NCI-H2171 treated with DMSO at 0.1 percent for 48 hours (cell line): ENCODE results near the gene IFNK.

Experiments
- DNase-seq: peaks from one replicate; lab custom pipeline; 2025; lab: John Stamatoyannopoulos, UW

Gene IFNK

DNA sequence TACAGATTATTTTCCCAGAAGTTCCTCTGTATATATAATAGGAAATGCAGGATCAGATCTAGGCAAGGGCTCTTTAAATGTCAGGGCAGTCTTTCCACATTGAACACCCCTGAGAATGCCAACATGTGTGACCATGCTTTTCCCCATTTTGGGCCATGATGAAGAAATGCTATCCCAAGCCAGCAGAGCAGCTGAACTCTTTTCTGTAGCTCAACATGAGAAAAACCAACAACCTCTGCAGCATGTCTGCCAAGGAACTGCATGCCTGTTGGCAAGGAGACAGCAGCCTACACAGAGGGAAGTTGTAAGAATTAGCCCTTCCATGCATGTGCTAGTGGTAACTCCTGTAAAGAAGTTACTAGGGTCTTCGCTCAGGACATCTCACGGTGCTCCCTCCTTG lies 9.5 kb upstream of the IFNK start:
- DNase-seq, result no peak

DNA sequence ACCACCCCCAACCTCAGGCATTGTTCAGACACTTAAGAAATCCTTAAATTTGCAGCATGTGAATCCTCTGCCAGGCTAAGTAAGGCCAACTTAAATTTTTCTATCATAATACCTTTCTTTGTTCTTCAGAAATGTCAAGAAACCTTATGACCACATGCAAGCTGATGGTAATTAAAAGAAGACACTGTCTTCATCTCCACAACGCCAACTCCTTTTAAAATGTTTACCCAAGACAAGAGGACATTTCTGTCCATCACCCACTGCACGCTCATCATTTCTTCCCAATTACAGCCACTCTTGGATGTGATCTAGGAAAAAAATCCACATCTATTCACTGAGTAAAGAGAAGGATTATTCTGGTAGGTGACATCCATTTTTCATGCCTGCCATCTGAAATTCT lies 6.1 kb upstream of the IFNK start:
- DNase-seq, result no peak

DNA sequence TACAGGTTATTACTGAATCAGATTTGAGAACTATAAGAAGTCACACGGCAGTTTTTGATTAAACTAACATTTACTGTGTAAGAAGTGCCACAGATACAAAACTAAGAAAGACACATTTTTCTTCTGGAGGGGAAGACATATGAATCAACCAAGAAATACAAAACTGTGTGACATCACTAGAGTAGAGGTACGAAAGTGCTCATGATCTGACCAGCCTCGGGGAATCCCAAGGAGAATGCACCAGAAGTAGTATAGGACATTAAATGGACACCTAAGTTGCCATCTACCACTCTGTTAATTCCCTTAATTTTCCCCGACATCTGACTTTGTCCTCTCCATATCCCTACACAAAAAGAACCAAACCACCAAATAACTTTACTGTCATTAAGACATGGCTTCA lies 5.3 kb upstream of the IFNK start:
- DNase-seq, result no peak

DNA sequence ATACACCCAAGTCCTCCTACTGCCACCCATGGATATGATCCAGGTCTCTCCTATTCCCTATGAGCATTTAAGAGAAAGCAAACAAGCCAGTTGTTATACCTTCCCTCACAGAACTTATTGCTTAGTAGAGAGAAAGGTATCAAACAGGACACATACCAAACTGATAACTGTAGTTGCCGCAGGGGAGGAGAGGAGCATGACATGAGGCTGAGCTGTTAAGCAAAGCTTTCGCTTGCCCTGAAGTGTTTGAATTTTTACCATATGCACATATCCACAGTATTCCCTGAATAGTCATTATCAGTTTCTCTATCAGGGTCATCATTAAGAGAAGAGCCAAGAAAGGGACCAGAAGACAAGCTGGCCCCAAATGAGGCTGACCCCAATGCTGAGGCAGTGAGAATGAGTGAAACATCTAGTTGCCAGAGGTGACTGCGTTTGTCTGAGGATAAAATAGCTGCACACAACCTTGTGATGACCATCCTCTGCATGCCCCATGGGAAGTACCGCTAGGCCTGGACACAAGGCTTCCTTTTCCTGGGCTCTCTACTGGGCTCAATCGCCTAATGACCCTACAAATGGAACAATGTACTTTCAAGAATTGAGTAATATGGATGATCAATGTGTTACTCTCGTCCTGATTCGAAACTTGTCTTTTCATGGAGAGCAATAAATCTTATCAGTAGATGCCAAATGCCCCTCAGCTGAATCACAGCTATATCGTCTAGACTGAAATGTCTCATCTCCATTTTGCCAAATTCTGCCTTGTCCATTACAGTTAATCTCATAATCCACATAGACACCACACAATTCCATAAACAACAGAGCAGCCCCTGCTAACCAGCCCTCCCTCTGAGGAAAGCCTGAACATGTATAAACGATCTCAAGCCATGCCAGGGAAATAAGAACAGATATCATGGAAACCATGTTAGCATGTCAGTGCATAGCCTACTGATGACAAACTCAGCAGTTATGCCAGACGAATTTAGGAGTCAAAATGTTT lies 4.3 kb upstream of the IFNK start:
- DNase-seq, result no peak

DNA sequence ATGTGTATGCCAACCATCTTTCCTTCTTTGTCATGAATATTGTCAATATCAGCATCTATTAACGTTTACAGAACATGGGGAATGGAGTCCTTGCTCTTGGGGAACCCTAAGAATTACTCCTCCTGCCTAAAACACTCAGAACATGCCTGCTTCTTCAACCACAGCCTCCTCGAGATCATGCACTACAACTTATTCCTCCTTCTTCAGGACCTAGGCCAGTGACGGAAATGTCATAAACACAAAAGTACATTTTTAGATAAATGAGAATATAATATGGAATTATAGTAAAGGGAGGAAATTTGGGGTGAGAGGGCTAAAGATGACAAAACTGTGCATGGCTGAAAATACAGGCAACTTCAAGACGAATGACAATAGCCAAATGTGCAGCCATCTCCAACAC lies 3.1 kb upstream of the IFNK start:
- DNase-seq, result no peak

DNA sequence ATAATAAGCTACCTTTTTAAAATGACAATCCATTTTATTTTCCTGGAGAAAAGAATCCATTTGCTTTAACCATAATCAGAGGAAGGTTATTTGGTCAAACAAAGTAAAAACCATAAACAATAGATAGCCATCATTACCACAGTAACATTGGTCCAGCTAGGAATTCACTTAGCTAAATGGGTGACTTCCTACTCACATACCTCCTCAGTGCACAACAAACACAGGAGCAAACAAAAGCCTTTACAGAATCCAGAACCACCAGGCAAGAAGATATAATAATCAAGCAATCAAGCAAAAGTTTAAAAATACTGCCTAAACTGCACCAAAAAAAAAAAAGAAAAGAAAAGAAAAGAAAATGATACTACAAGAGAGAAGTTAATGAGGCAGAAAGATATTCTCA lies 949 bp upstream of the IFNK start:
- DNase-seq, result no peak

DNA sequence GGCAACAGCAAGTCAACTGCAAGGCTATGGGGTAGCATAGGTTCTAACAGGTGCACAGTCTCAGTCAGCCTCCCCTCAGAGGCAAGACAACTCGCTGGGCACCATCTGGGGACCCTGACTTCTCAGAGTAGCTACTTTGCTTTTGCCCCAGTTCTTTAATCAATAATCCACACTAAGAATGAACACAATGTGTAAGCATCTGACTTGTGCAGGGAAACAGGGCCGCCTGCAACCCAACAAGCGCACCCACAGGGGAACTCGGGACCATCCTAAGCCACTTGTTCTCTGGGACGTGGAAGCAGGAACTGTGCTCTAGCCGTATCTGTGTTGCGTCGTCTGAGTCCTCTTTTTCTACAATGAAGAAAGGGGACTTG lies 3.6 kb downstream of the IFNK start:
- DNase-seq, result no peak

DNA sequence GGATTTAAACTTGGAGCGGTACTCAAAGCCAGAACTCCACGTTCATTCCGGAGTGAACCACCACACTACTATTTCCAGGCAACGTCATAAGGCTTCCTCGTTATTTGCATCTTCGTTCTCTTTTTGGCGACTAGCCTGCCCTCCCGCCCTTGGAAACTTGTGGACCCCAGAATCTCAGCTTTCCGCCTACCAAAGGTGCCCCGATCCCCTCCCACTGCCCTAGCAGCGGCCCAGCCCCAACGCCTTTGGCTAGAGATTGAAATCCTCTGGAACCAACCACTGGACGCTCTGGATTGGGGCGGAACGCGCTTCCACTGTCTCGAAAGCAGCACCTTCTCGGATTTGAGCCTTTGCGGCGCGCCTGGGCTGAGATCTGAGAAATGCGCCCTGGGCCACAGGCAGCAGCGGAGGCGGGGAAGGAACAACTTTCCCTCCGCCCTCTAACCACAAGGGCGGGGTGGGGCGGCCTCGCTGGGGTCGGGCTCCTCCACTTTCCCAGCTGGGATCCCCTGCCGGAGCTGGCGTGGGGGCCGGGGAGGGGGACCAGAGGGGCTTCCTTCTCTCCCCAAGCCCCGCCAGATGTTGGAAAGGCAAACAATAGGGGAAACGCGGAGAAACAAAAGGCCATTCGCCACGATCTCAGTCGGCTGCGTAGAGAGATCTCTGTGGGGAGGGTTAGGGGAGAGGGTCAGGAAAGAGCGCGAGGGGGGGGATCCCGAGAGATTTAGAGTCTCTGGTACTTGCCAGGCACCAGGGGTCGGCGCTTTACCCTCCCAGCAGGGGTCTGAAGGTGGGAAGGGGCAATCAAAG lies 4.2 kb downstream of the IFNK start:
- DNase-seq, result no peak

DNA sequence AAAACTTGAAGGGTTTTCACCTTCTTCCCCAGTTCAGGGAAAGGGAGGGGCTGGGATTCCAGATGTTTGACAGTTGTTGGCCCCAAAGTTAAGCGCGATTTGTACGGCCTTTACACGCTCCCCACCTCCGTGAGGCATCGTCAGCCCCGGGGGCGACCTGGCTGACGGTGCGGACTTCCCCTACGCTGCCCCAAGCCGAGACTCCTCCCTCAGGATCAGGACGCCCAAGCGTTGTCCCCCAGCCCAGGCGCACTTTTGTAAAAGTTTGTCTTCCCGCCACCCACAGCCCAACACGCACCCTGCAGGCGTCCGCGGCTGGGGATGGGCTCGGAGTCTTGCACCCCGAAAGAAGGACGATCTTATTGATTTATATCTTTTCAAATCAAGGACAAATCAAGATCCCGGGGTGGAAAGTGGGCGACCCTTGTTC lies 4.8 kb downstream of the IFNK start:
- DNase-seq, result no peak

DNA sequence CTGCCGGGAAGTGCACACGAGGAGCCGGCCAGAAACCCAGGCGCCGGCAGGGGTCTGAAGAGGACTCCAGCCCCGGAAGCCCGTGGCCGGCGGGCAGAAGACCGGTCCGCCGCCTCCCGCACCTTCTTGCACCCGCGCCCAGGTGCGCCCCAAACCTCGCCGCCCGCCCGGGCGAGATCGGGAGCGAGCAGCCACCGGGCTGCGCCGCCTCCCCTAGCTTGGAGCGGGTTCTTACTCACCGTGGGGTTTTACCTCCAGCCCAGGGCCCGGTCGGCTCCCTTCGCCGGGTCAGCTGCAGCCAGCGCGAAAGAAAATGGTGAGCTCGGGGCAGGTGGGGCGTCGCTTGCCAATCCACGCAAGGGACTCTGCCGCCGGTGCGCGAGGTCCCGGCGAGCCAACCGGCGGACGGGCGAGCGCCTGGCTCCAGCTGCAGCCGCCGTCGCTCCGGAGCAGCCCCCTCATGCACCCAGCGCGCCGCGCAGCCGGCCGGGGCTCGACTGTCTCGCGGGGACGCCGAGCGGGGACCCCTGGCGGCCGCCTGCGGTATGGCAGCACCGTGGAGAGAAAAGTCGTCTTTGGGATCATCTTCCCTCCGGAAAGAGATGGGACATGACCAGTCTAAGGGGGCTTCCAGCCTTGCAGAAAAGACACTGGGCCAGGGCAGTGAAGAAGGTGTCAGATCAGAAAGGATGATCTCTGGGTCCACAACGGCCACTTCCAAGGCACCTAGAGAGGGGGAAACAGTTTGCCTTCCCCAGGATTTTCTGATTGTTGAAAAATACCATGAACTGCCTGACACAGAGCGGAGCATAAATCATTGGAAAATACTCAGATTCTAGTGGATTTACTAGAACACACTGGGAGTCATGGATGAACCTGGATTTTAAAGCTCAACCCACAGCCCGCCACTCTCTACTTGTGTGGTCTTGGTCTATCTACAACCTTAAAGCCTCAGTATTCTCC lies 5.5 kb downstream of the IFNK start, which contains the start of gene MOB3B:
Gene MOB3B, minus strand, starts transcription at position 499 of the 963 bp plus-strand sequence. CDS start 74,264 bp downstream, outside the sequence.
- peak; percentile 67 for DNase-seq

DNA sequence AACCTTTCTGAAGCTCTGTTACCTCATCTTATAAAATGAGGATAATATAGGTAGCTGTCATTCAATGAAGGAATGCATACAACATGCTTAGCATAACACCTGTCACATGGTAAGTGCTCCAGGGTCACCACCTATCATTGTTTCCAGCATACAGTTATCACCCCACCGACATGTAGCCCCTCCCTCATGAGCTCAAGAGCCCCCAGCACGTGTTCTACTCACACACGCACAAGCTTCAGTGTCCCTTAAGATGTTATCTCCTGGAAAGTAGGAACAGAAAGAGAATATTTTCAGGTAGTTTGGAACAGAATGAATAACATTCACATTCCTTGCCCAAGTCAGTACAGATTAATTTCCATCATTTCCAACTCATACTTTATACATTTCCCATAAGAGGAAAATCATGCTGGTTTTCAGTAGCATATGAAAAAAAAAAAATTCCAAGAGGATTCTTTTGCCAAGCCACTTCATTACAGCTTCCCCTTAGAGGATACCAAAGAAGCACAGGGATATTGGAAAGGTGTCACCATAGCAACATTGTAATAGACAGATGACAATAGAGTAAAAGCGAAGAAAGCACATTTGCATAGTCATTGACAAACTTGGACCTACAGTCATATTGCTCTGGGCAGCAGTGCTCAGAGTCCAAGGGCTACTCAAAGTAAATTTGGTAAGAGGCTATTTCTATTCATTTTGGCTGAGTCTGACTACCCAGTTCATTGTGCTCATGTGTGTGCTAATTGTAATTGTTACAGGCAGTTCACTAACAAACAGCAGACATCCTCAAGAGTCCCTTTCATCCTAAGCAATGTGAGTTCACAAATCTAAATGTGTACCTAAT lies 7.0 kb downstream of the IFNK start:
- no peak for DNase-seq

DNA sequence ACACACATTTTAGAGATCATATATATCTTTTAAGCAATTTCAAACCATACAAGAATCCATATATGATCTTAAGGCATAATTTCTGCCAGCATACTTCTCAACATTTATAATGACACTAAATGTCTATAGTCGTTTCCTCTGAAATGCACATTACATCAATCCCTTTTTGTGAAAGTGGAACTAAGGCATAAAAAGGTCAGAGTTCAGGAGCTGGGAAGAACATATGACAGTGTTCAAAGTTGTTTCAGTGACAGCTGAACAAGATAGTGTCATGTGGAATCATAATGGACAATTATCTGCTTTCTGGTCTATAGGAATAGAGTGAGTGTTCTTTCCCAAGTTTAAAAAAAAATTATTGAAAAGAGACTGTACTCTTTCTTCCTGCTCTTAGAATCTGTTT lies 8.0 kb downstream of the IFNK start:
- DNase-seq, result no peak

DNA sequence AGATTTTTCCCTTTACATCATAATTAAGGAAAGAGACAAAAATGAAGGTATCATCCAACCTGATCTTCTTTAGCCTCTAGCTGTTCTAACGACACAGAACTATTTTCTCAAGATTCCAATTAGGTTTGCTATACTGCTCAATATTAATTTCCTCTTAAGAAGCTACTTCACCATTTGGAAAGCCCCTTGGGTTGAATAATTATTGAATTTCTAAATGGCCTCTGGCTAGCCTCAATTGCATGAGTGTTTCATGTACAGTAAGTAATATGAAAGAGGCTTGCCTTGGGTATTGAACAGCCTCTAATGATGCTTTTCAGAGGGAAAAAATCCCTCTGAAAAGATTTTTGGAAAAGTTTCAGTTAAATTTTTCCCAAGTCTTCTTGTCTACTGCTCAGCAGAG lies 9.2 kb downstream of the IFNK start:
- DNase-seq, result no peak

DNA sequence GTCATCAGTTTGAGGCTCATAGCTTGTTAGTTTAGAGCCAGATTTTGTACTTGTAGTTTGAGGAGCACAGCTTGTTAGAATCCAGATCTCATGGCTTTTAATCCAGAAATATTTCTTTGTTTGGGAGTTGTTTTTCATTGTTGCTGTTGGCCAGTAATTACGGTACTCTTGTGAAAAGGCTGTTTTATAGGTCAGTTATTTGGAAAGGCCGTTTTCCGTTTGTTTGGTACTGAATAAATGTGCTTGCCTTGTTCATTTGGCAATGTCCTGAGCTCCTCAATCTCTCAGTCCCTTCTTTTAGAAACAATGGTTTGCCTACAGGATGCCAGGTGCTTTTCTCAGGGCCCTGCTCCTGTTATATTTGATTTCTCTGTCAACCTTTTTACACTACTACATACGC lies 10.0 kb downstream of the IFNK start:
- DNase-seq, result no peak

DNA sequence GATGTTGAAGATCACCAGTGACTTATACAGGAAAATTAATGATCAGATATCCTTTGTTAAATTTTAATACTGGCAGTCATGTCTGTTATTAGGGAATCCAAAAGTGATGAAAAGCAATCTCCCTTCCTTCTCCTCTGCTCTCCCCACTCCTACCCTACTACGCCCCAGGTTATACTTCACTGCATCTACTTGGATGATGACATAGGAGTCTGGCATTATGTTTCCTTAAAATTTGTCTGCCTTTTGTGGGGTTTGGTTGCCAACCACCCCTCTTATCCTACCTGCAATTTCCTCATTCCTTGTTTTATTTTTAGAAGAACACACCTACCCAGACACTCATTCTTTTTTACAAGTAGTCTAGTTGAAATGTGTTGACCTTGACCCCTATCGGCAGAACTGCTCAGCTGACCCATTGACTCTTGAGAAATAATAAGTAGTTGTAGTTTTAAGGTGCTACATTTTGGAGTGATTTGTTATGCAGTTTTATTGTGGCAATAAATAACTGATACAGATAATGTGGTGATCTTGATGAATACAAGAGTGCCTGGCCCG lies 10.6 kb downstream of the IFNK start:
- no peak for DNase-seq

DNA sequence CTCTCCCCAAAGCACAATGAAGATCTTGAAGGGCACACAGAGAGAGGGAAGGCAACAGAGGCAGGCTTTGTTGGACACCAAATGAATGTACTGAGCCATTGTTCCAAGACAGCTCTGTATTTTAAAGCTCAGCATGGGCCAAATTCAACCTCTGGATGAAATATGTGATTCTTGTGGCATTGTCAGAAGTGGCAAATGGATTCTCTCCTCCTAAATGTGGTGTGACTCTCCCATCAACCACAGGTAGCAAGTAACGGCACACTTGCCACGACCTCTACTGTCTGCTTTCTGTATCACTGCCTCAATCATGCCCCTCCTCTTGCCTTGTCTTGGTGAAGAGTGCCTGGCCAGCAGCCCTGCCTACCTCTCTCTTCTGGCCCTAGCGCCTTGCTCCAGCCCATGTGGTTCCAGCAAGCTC lies 11.6 kb downstream of the IFNK start:
- DNase-seq, result no peak

DNA sequence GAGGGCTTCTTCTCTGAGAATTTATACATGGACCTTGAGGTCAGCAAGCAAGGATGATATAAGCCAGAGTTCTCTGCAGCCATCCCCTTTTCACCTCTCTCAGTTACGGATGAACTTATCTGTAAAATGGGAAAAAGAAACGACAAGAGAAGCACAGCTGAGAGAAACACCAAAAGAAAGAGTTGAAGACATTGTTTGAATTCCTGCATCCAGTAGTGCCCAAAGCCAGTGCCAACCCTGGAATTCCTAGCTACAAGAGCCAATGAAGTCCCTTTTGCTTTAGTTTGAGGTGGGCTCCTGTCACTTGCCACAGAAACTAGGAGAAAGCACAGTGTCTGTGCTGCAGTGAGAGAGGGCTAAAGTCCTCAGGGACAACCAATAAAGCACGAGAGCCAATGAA lies 12.1 kb downstream of the IFNK start:
- no peak for DNase-seq

DNA sequence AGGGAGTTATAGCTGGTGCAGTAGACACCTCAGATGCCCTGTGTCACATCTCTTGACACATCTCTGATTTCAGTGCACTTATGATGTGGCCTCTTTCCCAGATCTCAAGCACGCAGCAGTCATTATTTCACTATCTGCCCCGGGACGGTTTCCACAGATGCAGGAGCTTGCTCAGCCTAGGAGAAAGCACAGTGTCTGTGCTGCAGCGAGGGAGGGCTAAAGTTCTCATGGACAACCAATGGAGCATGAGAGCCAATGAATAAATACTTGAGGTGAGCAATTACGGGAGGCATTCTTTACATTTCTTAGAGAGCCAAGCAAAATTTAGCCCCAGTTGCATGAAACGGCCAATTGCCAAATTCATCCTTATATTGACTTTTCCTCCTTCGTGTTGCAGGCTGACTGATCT lies 12.9 kb downstream of the IFNK start:
- no peak for DNase-seq

DNA sequence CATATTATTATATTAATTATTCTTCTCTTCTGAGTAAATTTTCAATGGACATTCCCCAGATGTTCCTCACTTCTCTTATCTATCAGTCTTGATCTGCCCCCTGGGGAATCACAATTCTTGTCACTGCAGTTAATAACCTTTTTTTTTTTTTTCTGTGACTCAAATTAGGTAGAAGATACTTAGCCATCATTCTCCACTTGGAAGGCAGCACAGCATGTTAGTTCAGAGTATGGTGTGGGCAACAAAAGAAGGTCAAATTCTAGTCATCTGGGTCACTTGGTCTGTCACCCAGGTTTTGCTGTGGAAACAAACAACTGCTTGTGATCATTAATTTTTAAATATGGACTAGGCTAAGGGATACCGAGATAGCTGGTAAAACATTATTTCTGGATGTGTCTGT lies 13.7 kb downstream of the IFNK start:
- no peak for DNase-seq

DNA sequence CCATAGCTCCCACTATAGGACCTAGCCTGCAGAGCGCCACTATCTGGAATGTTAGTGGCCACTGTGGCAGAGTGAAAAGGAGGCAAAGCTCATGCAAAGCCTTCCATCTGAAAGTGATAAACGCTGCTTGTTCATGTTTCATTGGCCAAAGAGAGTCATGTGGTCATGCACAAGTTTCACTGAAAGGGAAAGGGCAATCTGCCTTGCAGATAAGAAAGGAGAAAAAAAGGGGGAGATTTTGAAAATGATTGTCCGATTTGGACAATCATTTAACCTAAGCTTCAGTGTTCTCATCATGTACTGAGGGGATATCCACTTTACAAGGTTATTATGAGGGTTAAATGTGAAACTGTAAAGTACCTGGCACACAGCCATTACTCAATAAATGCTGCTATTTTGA lies 14.6 kb downstream of the IFNK start:
- DNase-seq, result no peak
